HepG2 (cell line): ENCODE data around the gene ZNF500. TPM values are rescaled to one million over a fixed set of nuclear protein-coding genes. Genes with fewer than 3 reads are reported as not detected.

Source experiments
- ATAC-seq: fragments of 200-7000 bp; cut with Tn5 transposase; 3 replicates; pipeline ENCODE4 v1.9.1; 2020; ENCODE audit warnings: mild to moderate bottlenecking, moderate library complexity
- BruUV-seq: library from RNA; stranded (reverse); fragments of 400-500 nt; replicated peaks from 2 replicates; lab custom pipeline; 2021; lab: Mats Ljungman, UMichigan
- CTCF ChIA-PET: fragments of 300-600 bp; formaldehyde crosslinking; extraction: SDS; loops from one replicate; lab custom pipeline; 2021; ENCODE audit warnings: low total read pairs, inconsistent platforms, low intra/inter-chr PET ratio; lab: Yijun Ruan, JAX
- POLR2A ChIA-PET: fragments of 350-600 bp; sonication (Branson Sonifier 250); formaldehyde crosslinking; loops from one replicate; lab custom pipeline; 2020; ENCODE audit warnings: antibody characterized with exemption, inconsistent platforms; lab: Yijun Ruan, JAX
- DNase-seq: peaks from one replicate; pipeline ENCODE4 v3.0.0-alpha.2; 2015; ENCODE audit warnings: low spot score
- FAIRE-seq: peaks from 3 replicates; lab custom pipeline; 2011; peaks lifted over from hg19 to GRCh38; lab: Jason Lieb, UNC
- H2AFZ ChIP-seq: one replicate; pipeline ENCODE4 v1.6.1; 2011; ENCODE audit warnings: low read length, inconsistent platforms
- H3K27ac ChIP-seq: fragments of 300-600 bp; 3 replicates; pipeline ENCODE4 v1.8.0; 2011; ENCODE audit warnings: mixed run types, mild to moderate bottlenecking, mixed read lengths, low read length, inconsistent platforms; ENCODE audit not compliant: insufficient read depth; ENCODE audit errors: extremely low read length
- H3K27me3 ChIP-seq, 2 experiments: fragments of 200-600 bp in 1 of 2; 2 replicates in 1 of 2; 3 replicates in 1 of 2; pipeline versions ENCODE4 v1.6.0 to v1.8.0; 2011; ENCODE audit warnings: low read length in 2 of 2, mild to moderate bottlenecking in 2 of 2, moderate library complexity in 2 of 2, inconsistent platforms in 1 of 2; ENCODE audit not compliant: insufficient read depth in 2 of 2, control insufficient read depth in 1 of 2
- H3K36me3 ChIP-seq, 2 experiments: fragments of 200-600 bp in 1 of 2; replicated peaks in 1 of 2; 2 replicates in 1 of 2; 3 replicates in 1 of 2; pipeline versions ENCODE4 v1.5.1 to v1.8.0; 2011; ENCODE audit warnings: low read length in 2 of 2, inconsistent platforms in 1 of 2; ENCODE audit not compliant: insufficient read depth in 2 of 2, control insufficient read depth in 1 of 2
- H3K4me1 ChIP-seq: 2 replicates; pipeline ENCODE4 v1.5.1; 2012; ENCODE audit warnings: low read length, inconsistent platforms; ENCODE audit not compliant: insufficient read depth
- H3K4me2 ChIP-seq: 2 replicates; pipeline ENCODE4 v1.6.0; 2011; ENCODE audit warnings: low read depth, low read length, inconsistent platforms
- H3K4me3 ChIP-seq, 3 experiments: fragments of 200-600 bp in 1 of 3; sonication (generic), shearing (Covaris generic) in 1 of 3; replicated peaks in 1 of 3; 2 replicates each; pipeline ENCODE4 v1.5.1; 2011 to 2016; ENCODE audit warnings: low read length in 3 of 3, inconsistent platforms in 2 of 3, low read depth in 2 of 3, mild to moderate bottlenecking in 2 of 3, control low read depth in 1 of 3, mixed read lengths in 1 of 3; ENCODE audit not compliant: insufficient read depth in 1 of 3
- H3K79me2 ChIP-seq: one replicate; pipeline ENCODE4 v1.6.1; 2011; ENCODE audit warnings: low read length, inconsistent platforms; ENCODE audit not compliant: insufficient read depth
- H3K9ac ChIP-seq: 2 replicates; pipeline ENCODE4 v1.6.0; 2011; ENCODE audit warnings: mild to moderate bottlenecking, low read depth, low read length, inconsistent platforms; ENCODE audit not compliant: insufficient read depth
- H3K9me3 ChIP-seq: 2 replicates; pipeline ENCODE4 v1.5.1; 2012; ENCODE audit warnings: mild to moderate bottlenecking, low read length
- H4K20me1 ChIP-seq: 2 replicates; pipeline ENCODE4 v1.6.0; 2011; ENCODE audit warnings: inconsistent platforms, mild to moderate bottlenecking, low read length, moderate library complexity; ENCODE audit not compliant: insufficient read depth
- ATF7 ChIP-seq, 2 experiments: fragments of 450-650 bp in 1 of 2; sonication (generic) in 1 of 2; formaldehyde crosslinking in 1 of 2; IDR thresholded peaks; 2 replicates each; pipeline versions ENCODE4 v1.4.0 to v1.6.1; 2016 to 2020; ENCODE audit warnings: antibody characterized with exemption in 1 of 2, mild to moderate bottlenecking in 1 of 2, missing genetic modification reagents in 1 of 2
- ETV6 ChIP-seq: sonication (generic); formaldehyde crosslinking; conservative IDR thresholded peaks from 2 replicates; pipeline ENCODE4 v1.4.0; 2020; ENCODE audit warnings: missing genetic modification reagents
- FOSL1 ChIP-seq: sonication (generic); formaldehyde crosslinking; IDR thresholded peaks from 2 replicates; pipeline ENCODE4 v1.9.0; 2021; ENCODE audit warnings: missing genetic modification reagents, borderline replicate concordance
- HMG20B ChIP-seq: conservative IDR thresholded peaks from 2 replicates; pipeline ENCODE4 v1.6.1; 2016; ENCODE audit warnings: missing genetic modification reagents, missing compliant biosample characterization
- SMYD3 ChIP-seq: sonication (generic); formaldehyde crosslinking; IDR thresholded peaks from 2 replicates; pipeline ENCODE4 v1.8.1; 2023; ENCODE audit warnings: mild to moderate bottlenecking, missing genetic modification reagents
- ZFP41 ChIP-seq: sonication (generic); formaldehyde crosslinking; IDR thresholded peaks from 2 replicates; pipeline ENCODE4 v1.4.0; 2020; ENCODE audit warnings: mild to moderate bottlenecking, missing genetic modification reagents, borderline replicate concordance
- ZMYM3 ChIP-seq: sonication (generic); formaldehyde crosslinking; IDR thresholded peaks from 2 replicates; pipeline ENCODE4 v1.5.1; 2020; ENCODE audit warnings: mild to moderate bottlenecking, missing genetic modification reagents
- ZNF841 ChIP-seq: sonication (generic); formaldehyde crosslinking; IDR thresholded peaks from 2 replicates; pipeline ENCODE4 v1.8.1; 2023; ENCODE audit warnings: missing genetic modification reagents, borderline replicate concordance
- ZZZ3 ChIP-seq: sonication (generic); formaldehyde crosslinking; IDR thresholded peaks from 2 replicates; pipeline ENCODE4 v1.4.0; 2020; ENCODE audit warnings: missing genetic modification reagents, mild to moderate bottlenecking, borderline replicate concordance
- WGBS: methylation state at CpG from one replicate; pipeline ENCODE4 v1.1.6; 2017; ENCODE audit warnings: low lambda C conversion rate; 5-methylcytosine and 5-hydroxymethylcytosine counted together
- in situ Hi-C: cut with HindIII; loops from 2 replicates; pipeline ENCODE4 v1.10.0; 2017; ENCODE audit warnings: low pct_unique_long_range_greater_than_20kb; ENCODE audit not compliant: extremely low pct_ligation_motif_present
- intact Hi-C: fragments of 100-400 bp; cut with micrococcal nuclease; formaldehyde crosslinking; loops from one replicate; pipeline ENCODE4 v1.10.0; 2022; ENCODE audit not compliant: unreplicated experiment
- polyA plus RNA-seq, 8 experiments: library from polyadenylated mRNA; depleted of rRNA in 3 of 8; stranded (reverse) in 7 of 8; unstranded in 1 of 8; fragments of >200 nt; fragmentation: Illumina TruSeq in 4 of 8; extraction: Trizol in 4 of 8; gene quantifications; 2 replicates each; pipeline versions ENCODE4 v1.2.1 to v1.2.3, GENCODE V29; 2011 to 2016; ENCODE audit warnings: low read depth in 4 of 8, missing spikeins in 1 of 8, mixed read lengths in 1 of 8; ENCODE audit not compliant: insufficient read depth in 1 of 8
- total RNA-seq, 5 experiments: library from RNA; depleted of rRNA; stranded (reverse); fragments of >200 nt; fragmentation: Illumina TruSeq; extraction: Trizol; gene quantifications; 2 replicates each; pipeline ENCODE4 v1.2.3, GENCODE V29; 2016; ENCODE audit warnings: low read depth in 1 of 5
- TF ChIP-seq, protein P1 (sequence below): IDR thresholded peaks from 2 replicates; pipeline ENCODE4 v1.6.1; 2016
- TF ChIP-seq, protein P2 (sequence below): sonication (generic); formaldehyde crosslinking; IDR thresholded peaks from 2 replicates; pipeline ENCODE4 v1.4.0; 2020; ENCODE audit warnings: missing genetic modification reagents
- TF ChIP-seq, protein P3 (sequence below): sonication (generic); formaldehyde crosslinking; IDR thresholded peaks from 2 replicates; pipeline ENCODE4 v1.4.0; 2020; ENCODE audit warnings: missing genetic modification reagents
- TF ChIP-seq, protein P4 (sequence below): sonication (generic); formaldehyde crosslinking; IDR thresholded peaks from 2 replicates; pipeline ENCODE4 v1.4.0; 2020; ENCODE audit warnings: mild to moderate bottlenecking, missing genetic modification reagents, borderline replicate concordance

ZNF500 gene
- total and polyA plus RNA-seq, 2 of the 13 experiments (the other 11 are each of a cell fraction or from before 2014, with no cell fraction given), result 6.1 to 12.2 TPM

DNA sequence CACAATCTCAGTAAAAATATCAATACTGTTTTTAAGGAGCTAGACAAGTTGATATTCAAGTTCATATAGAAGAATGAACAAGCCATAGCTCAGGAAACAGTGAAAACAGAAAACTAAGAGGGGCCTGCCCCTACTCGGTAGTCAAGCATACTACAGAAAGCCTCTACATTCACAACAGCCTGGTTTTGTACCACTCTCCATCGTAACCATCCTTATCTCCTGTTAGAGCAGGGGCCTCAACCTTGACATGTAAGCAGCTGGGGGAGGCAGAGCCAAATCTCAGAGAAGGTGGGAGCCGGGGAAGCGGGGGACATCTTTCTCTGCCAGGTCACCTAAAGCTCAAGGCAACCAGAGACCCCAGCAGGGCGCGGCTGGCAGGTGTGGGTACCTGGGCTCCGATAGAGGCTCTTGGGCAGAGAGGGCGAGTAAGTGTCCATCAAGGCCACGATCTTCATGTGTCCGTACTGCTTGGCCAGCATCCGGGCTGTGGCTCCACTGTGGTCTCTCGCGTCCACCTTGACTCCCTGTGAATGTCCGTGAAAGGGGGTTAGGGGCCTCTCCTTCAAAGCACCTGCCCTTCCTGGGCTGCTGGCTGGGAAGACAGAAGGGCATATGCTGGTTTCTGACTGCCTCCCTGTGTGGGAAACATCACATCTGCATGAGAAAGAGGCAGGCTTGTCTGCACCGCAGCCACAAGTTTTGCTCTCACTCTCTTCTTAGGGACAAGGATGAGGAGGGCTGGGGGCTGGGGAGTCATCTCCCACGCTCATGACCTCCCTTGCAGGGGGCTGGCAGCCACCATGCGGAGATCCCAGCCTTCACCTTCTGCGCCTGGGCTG, 53.1 kb downstream of the ZNF500 start:
- Histone ChIP-seq H3K27me3 (no peaks in the 10 kb centered on the region), H2AFZ (no peak overlapping the region), H3K4me3 (no peak overlapping the region), H3K4me1 (no peaks in the 10 kb centered on the region), H3K79me2 (no peaks in the 10 kb centered on the region), H3K4me2 (no peak overlapping the region), H3K9ac (no peak overlapping the region), H3K9me3 (no peaks in the 10 kb centered on the region), H3K27ac (no peak overlapping the region), H3K36me3 (peaks cover 15 to 37% of the 10 kb centered on the region in 2 experiments; a peak in 4 of 5 replicates), H4K20me1 (no peaks in the 10 kb centered on the region)
- POLR2A ChIA-PET, result no interaction called here
- FAIRE-seq (no peak), ATAC-seq (no peak), DNase-seq (no peak)
- no TSS peak for BruUV-seq
- intact Hi-C loops, result no loop called here
- WGBS, result 88% methylated on average over 6 of the region's 18 CpGs
- CTCF ChIA-PET, result no interaction called here
- in situ Hi-C loops, result no loop called here
- TF ChIP-seq, protein P1, sequence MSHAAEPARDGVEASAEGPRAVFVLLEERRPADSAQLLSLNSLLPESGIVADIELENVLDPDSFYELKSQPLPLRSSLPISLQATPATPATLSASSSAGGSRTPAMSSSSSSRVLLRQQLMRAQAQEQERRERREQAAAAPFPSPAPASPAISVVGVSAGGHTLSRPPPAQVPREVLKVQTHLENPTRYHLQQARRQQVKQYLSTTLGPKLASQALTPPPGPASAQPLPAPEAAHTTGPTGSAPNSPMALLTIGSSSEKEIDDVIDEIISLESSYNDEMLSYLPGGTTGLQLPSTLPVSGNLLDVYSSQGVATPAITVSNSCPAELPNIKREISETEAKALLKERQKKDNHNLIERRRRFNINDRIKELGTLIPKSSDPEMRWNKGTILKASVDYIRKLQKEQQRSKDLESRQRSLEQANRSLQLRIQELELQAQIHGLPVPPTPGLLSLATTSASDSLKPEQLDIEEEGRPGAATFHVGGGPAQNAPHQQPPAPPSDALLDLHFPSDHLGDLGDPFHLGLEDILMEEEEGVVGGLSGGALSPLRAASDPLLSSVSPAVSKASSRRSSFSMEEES, result no peak
- no peak for TF ChIP-seq ZNF841 (CRISPR knock-in tag)
- TF ChIP-seq ZMYM3, result no peak
- TF ChIP-seq, protein P2, sequence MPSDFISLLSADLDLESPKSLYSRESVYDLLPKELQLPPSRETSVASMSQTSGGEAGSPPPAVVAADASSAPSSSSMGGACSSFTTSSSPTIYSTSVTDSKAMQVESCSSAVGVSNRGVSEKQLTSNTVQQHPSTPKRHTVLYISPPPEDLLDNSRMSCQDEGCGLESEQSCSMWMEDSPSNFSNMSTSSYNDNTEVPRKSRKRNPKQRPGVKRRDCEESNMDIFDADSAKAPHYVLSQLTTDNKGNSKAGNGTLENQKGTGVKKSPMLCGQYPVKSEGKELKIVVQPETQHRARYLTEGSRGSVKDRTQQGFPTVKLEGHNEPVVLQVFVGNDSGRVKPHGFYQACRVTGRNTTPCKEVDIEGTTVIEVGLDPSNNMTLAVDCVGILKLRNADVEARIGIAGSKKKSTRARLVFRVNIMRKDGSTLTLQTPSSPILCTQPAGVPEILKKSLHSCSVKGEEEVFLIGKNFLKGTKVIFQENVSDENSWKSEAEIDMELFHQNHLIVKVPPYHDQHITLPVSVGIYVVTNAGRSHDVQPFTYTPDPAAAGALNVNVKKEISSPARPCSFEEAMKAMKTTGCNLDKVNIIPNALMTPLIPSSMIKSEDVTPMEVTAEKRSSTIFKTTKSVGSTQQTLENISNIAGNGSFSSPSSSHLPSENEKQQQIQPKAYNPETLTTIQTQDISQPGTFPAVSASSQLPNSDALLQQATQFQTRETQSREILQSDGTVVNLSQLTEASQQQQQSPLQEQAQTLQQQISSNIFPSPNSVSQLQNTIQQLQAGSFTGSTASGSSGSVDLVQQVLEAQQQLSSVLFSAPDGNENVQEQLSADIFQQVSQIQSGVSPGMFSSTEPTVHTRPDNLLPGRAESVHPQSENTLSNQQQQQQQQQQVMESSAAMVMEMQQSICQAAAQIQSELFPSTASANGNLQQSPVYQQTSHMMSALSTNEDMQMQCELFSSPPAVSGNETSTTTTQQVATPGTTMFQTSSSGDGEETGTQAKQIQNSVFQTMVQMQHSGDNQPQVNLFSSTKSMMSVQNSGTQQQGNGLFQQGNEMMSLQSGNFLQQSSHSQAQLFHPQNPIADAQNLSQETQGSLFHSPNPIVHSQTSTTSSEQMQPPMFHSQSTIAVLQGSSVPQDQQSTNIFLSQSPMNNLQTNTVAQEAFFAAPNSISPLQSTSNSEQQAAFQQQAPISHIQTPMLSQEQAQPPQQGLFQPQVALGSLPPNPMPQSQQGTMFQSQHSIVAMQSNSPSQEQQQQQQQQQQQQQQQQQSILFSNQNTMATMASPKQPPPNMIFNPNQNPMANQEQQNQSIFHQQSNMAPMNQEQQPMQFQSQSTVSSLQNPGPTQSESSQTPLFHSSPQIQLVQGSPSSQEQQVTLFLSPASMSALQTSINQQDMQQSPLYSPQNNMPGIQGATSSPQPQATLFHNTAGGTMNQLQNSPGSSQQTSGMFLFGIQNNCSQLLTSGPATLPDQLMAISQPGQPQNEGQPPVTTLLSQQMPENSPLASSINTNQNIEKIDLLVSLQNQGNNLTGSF (CRISPR knock-in tag), result no peak
- TF ChIP-seq, protein P3, sequence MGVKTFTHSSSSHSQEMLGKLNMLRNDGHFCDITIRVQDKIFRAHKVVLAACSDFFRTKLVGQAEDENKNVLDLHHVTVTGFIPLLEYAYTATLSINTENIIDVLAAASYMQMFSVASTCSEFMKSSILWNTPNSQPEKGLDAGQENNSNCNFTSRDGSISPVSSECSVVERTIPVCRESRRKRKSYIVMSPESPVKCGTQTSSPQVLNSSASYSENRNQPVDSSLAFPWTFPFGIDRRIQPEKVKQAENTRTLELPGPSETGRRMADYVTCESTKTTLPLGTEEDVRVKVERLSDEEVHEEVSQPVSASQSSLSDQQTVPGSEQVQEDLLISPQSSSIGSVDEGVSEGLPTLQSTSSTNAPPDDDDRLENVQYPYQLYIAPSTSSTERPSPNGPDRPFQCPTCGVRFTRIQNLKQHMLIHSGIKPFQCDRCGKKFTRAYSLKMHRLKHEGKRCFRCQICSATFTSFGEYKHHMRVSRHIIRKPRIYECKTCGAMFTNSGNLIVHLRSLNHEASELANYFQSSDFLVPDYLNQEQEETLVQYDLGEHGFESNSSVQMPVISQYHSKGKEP (CRISPR knock-in tag), result no peak
- TF ChIP-seq FOSL1 (CRISPR knock-in tag), result no peak
- TF ChIP-seq ETV6, result no peak
- TF ChIP-seq SMYD3 (CRISPR knock-in tag), result no peak
- TF ChIP-seq, protein P4, sequence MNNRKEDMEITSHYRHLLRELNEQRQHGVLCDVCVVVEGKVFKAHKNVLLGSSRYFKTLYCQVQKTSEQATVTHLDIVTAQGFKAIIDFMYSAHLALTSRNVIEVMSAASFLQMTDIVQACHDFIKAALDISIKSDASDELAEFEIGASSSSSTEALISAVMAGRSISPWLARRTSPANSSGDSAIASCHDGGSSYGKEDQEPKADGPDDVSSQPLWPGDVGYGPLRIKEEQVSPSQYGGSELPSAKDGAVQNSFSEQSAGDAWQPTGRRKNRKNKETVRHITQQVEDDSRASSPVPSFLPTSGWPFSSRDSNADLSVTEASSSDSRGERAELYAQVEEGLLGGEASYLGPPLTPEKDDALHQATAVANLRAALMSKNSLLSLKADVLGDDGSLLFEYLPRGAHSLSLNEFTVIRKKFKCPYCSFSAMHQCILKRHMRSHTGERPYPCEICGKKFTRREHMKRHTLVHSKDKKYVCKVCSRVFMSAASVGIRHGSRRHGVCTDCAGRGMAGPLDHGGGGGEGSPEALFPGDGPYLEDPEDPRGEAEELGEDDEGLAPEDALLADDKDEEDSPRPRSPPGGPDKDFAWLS (CRISPR knock-in tag), result no peak
- no peak for TF ChIP-seq ZFP41 (CRISPR knock-in tag)
- no peak for TF ChIP-seq ATF7 (IDR thresholded peaks at IDR 0.05)
- TF ChIP-seq ATF7 (CRISPR knock-in tag; IDR thresholded peaks at IDR 0.05), result no peak
- no peak for TF ChIP-seq HMG20B (CRISPR knock-in tag)
- TF ChIP-seq ZZZ3 (CRISPR knock-in tag), result no peak
